Stimulated activated CD4-positive, alpha-beta T cell treated with anti-CD3 and anti-CD28 coated beads, Interleukin-1b, Interleukin-23, amount 100 ng/mL, for 24 hours (primary cell): Measurements from ENCODE around the gene FGF7.
"Not testable (repeated sequence)": the region's sequence is repeated elsewhere in the genome, so short reads cannot be mapped to it uniquely, and the experiment has no call there.

Experiments
- DNase-seq, 4 experiments: peaks; one replicate each; pipeline ENCODE4 v3.0.0-alpha.2; 2020; ENCODE audit warnings: low read depth in 4 of 4, low spot score in 1 of 4

FGF7 gene

GRCh38 chr15:49492830-49493229, 69.8 kb downstream of the FGF7 start:
- no peak for DNase-seq

GRCh38 chr15:49494842-49495241, 71.8 kb downstream of the FGF7 start:
- DNase-seq, result no peak

GRCh38 chr15:49495993-49496753, 73.1 kb downstream of the FGF7 start:
- DNase-seq, result no peak

- no peak for DNase-seq
Observed at GRCh38 chr15:49501586-49501985, 78.5 kb downstream of the FGF7 start.

- DNase-seq, result no peak
Observed at GRCh38 chr15:49506341-49506740, 83.3 kb downstream of the FGF7 start.

GRCh38 chr15:49507261-49507660, 84.2 kb downstream of the FGF7 start:
- no peak for DNase-seq

- not testable (repeated sequence) for DNase-seq
Observed at GRCh38 chr15:49512739-49513138, 89.7 kb downstream of the FGF7 start.

- DNase-seq, result no peak
Observed at GRCh38 chr15:49521802-49522201, 98.8 kb downstream of the FGF7 start.

GRCh38 chr15:49528289-49528688, 105.2 kb downstream of the FGF7 start:
- no peak for DNase-seq

- DNase-seq, result no peak
Observed at GRCh38 chr15:49530092-49530491, 107.0 kb downstream of the FGF7 start.
